B cell (primary cell): Measurements from ENCODE around the gene MLLT3.

Experiments
- EZH2 ChIP-seq: IDR thresholded peaks from 2 replicates; pipeline ENCODE4 v1.6.1; 2012; ENCODE audit warnings: borderline replicate concordance, low read depth, mild to moderate bottlenecking, moderate library complexity, low read length; ENCODE audit not compliant: insufficient read depth, poor library complexity, severe bottlenecking
- TF ChIP-seq, protein P1 (sequence below): fragments of 200-600 bp; IDR thresholded peaks from one replicate; pipeline ENCODE4 v1.8.0; 2022; ENCODE audit warnings: antibody characterized with exemption, mild to moderate bottlenecking

DNA sequence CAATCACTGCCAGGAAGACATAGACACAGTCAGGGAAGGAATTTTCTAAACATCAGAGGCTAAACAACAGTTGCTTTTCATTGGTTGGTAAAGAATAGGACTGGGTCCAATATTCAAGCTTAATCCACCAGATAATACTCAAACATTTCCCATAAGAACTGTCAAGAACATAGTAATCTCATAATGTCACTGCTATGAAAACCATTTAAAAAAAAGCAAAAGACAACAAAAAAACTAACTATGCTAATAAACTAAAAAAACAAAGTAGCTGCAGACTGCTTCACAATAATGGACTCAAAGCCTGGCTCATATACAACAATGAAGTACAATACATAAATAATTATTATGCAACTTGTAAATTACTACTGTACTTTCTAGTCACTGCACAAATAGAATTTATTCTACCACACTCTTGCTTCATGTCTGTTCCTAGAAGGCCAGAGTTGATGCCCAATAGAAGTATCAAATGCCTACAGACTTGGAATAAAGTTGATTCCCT lies 148.7 kb downstream of the MLLT3 start:
- TF ChIP-seq, protein P1, sequence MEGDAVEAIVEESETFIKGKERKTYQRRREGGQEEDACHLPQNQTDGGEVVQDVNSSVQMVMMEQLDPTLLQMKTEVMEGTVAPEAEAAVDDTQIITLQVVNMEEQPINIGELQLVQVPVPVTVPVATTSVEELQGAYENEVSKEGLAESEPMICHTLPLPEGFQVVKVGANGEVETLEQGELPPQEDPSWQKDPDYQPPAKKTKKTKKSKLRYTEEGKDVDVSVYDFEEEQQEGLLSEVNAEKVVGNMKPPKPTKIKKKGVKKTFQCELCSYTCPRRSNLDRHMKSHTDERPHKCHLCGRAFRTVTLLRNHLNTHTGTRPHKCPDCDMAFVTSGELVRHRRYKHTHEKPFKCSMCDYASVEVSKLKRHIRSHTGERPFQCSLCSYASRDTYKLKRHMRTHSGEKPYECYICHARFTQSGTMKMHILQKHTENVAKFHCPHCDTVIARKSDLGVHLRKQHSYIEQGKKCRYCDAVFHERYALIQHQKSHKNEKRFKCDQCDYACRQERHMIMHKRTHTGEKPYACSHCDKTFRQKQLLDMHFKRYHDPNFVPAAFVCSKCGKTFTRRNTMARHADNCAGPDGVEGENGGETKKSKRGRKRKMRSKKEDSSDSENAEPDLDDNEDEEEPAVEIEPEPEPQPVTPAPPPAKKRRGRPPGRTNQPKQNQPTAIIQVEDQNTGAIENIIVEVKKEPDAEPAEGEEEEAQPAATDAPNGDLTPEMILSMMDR = no peak
- no peak for TF ChIP-seq EZH2
